HG03064 (cell line): Measurements from ENCODE around the gene PUSL1.

Experiments
- ATAC-seq: cut with Tn5 transposase; IDR thresholded peaks from one replicate; pipeline ENCODE4 v1.9.1; 2021; ENCODE audit warnings: low read depth; ENCODE audit not compliant: unreplicated experiment

The PUSL1 gene

DNA sequence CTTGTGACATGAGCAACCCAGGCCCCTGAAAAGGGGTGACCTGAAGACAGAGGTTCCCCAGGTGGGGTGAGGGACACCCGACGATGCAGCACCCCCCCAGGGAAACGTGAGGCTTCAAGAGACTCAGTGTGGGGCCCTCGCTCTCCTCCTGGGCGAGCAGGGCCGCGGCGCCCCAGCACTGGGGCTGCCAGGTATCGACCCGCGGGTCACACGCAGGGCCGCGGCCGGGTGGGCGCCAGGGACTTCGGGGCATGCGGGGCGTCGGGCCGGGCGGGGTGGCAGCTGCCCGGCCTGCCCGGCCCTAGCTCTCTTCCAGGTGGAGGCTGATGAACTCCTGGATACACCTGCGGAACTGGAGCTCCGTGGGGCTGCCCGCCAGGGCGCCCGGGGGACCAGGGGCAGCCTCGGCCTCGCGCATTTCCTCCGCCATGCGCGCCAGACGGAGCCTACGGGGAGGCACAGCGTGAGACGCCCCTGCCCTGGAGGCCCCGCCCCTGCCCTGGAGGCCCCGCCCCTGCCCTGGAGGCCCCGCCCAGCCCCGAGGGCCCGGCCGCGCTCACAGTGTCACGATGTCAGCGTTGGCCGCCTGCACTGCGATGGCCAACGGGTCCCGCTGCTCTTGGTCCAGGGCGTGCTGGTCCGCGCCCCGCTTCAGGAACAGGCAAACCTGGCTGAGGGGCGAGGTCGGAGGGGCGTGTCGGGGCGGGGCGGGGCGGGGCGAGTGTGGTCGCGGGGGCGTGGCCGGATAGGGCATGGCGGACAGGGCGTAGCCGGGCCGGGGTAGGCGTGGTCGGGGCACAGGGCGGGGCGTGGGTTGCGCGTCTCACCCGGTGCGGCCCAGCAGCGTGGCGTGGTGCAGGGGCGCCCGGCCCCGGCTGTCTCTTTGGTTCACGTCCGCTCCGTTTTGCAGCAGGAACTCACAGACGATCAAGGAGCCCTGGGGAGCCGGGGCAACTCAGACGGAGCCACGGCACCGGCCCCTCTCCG is 14.8 kb upstream of the PUSL1 start:
- ATAC-seq = no peak

DNA sequence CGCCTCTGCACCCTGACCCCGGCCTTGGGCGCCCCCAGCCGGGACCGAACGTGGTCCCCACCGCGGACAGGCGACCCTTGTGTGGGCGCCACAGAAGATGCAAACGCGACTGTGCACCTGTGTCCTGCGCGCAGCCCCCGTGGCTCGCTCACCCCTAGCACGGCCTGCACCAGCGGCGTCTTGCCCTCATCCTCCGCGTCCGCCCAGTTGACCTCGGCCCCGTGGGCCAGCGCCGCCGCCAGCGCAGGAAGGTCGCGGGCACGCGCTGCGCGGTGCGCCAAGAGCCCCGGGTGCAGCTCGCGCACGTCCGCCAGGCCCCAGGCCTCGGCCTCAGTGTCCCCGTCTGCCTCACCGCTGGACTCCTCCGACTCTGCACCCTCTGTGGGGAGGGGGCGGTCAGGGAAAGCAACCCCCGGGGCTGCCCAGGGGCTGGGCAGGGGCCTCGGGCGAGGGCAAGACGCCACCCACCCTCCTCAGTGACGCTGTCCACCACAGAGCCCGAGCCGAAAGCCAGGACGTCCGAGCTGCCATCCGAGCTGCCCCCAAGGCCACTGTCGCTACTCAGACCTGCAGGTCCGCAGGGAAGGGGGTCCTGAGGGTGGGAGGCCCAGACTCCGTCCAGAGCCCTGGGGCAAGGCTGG is 14.0 kb upstream of the PUSL1 start:
- ATAC-seq = no peak

DNA sequence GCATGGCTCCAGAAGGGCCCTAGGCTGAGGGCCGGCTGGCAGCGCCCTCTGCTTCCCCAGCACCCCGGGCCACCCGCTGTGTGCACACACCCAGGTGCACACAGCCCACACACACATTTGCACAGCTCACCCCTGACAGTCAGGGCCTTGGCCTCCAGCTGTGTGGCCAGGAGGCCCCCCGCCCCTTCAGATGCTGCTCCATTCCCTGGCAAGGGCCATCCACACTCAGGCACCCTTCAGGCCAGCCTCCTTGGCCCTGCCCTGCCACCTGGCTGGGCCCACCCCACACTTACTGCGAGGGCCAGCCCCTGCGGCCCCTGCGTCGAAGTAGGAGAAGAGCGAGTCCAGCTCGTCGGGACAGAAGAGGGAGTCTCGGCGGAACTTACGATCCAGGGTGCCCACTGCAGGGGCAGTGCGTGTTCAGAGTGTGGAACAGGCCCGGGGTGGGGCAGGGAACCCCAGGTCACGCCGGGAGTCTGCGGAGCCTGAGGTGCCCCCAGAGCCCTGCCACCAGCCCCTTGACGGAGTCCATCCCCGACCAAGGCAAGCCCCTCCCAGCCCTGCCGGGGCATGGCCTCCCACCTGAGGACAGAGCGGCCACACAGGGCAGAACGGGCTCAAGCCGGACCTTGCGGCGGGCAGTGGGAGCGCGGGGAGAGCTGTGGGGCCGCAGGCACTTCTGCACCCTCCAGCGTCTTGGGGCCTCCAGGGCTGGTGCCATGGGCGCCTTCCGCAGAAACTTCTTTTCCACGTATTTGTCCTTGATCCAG is 13.1 kb upstream of the PUSL1 start:
- no peak for ATAC-seq

DNA sequence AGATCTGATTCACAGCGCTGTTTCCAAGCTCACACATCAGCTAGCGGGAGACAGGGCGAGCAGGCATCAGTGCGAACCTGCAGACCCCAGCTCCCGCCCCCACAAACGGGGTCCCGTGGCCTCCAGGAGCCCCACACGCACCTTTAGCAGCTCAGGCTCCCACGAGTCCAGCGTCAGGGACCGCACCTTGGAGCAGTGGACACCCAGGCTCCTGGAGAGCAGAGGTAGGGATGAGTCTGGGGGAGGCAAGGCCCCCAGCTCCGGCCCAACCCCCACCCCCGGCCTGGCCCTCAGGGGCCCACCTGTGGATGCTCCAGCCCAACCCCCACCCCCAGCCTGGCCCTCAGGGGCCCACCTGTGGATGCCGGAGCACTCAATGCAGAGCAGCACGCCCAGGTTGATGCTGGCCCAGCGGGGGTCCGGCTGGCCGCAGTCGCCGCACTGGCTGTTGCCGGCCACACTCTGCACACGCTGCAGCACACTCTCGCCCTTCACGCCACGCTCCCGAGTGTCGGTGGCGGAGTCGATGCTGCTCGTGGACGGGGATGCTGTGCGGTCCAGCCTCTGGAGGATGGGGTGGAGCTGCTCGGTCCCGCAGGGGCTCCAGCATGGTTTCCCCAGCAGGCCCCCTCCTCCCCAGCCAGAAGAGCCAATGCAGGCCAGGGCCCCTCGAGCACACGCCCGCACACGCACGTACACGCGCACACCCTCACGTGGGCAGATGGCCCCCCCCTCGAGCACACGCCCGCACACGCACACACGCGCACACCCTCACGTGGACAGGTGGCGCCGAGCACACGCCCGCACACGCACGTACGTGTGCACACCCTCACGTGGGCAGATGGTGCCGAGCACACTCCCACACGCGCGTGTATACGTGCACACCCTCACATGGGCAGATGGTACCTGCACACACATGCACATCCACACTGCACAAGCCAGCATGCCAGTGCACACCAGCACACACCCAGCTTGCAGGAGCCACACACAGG is 12.0 kb upstream of the PUSL1 start:
- no peak for ATAC-seq

DNA sequence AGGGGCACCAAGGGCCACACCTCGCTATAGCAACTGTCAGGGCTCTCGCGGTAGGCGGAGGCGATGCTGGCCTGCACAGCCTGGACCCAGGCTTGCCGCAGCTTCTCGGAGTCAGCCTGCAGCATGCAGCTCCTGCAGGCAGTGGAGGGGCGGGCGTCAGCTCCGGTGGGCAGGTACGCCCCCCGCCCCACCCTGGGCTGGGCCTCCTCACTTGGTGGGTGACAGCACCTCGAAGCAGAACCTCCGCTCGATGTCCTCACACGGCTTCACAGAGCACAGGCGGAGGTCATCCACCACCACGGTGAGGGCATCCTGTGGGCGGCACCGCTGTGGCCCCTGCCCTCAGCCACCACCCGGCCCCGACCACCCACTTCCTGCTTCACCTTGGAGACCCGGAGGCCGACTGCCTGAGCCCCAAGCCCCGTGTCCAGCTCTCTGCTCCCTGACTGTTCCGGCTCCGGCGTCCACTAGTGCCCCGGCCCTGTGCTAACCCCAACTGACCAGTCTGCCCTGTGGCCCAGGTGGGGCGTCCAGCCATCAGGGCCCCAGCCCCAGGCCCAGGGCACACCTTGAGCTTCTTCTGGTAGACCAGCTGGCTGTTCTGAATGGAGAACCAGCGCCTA is 10.5 kb upstream of the PUSL1 start:
- ATAC-seq = no peak

DNA sequence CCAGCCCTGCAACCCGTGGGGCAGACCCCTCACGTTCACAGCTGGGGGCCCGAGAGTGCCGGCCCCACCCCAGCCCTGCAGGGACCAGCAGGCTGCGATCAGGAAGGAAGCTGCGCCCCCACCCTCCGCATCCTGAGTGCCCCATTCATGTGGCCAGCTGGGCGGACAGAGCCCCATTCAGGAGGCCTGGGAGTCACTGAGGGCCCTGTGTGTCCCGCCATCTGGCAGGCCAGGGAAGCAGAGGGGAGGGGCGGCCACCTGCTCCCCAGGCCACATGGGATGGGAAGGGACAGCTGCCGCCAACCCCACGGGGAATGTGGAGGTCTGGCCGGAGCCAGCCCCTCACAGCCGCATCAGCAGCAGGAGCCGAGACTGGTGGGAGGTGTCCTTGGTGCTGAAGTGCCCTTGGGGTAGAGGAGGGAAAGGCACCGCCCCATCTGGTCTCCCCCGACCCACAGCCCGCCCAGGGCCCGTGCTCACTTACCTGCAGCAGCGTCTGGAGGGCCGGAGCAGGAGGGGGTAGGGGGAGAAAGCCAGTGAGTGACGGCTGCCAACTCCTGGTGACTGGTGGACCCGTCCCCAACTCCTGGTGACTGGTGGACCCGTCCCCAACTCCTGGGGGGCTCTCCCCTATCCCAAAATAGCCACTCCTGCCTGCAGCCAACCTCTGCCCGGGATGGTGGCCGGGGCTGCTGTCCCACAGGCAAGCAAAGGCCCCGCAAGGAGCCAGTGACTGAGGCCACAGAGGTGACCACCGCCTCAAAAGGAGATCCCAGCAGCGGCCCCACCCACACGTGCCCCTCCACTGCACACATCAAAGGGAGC is 9.3 kb upstream of the PUSL1 start:
- ATAC-seq = no peak

DNA sequence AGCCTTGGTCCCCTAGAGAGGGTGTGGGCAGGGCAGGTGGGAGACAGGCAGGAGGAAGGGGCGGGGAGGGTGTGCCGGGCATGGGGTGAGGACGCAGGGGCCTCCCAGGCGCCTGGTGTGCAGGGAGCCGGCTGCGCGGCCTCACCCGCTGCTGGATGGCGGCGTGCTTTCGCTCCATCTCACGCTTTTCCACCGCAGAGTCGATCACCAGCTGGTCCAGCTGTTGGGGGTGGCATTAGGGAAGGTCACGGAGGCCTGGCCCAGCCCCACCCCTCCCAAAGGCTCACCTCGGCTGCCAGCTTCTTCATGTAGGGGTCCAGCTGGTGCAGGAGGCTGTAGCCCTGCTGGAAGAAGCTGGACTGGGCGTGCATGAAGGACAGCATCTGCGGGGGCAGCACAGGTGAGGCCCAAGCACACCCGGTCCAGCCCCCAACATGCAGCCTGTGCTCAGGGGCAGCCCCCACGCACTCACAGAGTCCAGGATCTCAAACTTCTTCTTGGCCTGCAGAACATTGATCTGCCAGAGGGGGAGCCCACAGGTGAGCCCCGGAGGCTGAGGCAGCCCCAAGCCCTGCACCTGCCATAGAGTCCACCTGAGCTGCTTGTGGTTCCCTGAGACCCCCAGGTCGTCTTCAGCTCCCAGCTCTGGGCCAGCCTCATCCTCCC is 8.6 kb upstream of the PUSL1 start:
- no peak for ATAC-seq

DNA sequence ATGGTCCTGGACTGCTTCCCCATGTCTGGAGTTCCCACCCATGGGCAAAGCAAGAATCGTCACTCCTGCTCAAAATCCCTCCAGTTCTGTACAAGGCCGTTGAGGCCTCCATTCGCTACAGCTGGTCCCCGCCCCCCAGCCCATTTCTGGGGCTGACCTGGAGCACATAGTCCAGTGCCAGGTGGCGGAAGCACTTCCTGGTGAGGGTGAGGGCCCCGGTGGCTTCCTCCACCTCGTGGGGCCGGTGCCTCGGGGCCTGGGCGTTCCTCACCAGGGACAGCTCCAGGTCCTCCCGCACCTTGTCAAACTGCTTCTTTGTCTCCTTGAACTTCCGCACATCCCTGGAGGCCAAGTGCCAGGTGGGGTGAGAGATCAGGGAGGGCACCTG is 8.1 kb upstream of the PUSL1 start:
- ATAC-seq = no peak

DNA sequence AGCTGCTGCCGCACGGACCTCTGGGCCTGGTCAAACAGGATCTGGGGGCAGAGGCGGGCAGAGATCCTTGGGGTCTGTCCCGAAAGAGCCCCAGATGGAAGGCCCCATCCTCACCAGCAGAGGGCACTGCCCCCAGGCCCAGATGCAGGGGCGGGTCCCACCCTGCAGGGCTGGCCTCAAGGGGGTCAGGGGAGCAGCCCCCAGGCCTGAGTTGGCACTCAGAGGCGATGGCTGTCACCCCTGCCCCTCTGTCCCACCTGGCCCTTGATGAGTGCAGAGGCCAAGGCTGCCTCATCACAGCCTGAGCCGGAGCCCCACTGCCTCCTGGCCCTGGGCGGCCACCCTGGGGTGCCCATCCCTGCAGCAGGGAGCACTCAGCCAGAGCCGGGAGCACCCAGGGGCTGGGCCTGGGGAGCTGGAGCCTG is 6.4 kb upstream of the PUSL1 start:
- ATAC-seq = no peak

DNA sequence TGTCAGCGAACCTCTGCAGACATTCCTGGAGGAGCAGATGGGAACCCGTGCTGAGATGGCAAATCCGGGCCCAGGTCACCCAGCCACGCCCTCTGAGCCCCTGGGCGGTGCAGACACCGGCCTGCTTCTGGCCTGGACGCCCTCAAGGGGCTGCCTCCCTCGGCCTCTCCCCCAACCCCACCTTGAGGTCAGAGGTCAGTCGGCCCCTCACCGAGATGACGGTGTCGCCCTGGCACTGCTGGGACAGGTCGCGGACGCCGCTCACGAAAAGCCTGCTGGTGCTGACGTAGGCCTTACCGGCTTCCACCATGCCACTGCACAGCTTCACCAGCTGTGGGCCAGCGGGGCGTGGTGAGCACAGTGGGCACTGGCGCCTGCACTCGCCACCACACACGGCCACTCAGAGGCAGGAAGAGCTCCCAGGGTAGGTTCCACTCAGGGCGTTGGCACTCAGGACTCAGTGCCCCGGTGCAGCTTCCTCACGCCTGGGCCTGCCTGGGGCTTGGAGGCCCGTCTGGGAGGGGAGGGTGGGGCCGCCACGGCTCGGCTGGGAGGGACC is 5.4 kb upstream of the PUSL1 start:
- no peak for ATAC-seq

DNA sequence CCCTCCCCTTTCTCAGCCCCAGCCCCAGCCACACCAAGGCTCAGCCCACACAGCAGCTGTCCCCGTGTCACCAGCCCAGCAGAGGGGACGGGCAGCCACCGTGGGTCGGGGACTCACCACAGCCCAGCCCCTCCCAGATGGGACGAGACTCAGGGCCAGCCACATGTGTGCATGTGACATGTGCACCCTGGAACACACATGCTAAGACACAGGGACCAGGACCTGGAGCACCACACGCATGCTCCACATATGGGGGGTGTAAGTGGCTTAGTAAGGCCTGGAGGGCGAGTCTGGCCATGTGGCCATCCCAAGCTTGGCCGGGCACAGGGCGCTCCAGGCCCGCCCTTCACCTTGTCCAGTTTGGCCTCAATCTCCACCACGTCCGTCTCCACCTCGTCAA is 4.7 kb upstream of the PUSL1 start:
- no peak for ATAC-seq

DNA sequence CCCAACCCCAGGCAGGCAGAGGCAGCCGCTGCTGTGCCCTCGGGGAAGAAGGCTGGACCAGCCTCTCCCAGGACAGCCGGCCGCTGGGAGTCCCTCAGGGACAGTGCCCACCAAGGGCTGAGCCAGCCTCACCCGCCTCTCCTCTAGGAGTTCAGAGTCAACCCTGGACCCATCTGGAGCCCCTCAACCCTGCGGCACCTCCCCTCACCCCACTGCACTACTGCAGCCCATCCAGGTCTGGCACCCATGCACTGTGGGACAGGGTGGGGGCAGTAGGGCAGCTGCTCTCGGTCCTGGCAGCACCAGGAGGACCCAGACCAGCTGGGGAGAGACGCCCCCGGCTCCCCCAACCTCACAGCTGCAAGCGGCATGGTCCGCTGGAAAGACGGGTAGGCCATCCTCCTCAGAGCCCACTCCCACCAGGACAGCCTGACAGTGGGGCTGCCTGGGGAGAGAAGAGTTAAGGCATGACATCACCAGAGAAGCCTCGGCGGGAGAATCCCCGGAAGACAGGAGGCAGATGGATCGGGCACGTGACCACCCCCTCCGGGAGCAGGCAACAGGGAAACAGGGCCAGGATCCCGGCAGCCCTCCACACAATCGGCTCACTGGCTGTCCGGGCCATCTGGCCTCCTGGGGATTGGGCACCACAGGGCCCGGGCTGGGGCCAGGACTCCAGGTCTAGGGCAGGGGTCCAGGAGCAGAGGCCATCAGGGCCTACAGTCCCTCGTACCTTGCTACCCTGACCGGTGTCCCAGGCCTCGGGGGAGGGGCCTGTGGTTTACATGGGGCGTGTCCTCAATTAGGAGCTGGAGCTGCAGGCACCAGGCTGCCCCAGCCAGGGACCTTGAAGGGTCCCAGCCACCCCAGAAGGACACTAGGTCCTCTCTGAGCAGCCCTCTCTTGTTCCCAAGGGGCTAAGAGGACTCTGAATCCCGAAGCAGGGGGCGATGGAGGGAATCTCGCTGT is 3.8 kb upstream of the PUSL1 start:
- ATAC-seq = no peak

DNA sequence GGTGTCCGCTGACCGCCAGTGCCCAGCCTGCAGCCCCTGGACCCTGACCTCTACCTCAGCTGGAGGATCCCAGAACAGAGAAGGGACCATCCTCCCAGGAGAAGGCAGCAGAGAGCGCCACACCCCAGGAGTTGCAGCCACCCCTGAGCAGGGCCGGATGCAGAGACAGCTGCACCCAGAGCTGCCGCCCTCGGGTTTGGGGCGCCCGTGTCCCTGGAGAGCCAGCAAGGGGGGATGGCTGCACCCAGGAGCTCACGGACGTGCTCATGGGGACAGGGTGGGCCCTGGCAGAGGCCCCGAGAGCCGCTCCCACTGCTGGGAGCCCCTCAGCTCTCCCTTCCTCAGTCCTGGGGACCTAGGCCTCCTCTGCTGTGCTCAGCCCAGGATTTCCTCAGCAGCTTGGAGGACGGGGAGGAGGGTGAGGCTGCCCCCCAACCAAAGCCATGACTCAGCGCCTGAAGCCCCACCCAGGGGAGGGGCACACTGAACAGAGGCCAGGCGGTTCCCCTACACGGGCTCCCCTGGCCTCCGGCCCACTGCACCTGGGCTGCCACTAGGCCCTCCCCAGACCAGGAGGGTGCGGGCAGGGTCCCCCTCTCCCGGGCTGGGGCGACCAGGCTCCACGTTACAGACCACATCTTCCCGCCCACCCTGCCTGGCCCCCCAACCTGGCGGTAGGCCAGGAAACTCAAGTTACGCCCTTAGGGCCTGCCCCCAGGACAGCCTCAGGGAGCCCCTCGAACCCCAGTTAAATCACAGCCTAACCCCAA is 2.9 kb upstream of the PUSL1 start:
- no peak for ATAC-seq

DNA sequence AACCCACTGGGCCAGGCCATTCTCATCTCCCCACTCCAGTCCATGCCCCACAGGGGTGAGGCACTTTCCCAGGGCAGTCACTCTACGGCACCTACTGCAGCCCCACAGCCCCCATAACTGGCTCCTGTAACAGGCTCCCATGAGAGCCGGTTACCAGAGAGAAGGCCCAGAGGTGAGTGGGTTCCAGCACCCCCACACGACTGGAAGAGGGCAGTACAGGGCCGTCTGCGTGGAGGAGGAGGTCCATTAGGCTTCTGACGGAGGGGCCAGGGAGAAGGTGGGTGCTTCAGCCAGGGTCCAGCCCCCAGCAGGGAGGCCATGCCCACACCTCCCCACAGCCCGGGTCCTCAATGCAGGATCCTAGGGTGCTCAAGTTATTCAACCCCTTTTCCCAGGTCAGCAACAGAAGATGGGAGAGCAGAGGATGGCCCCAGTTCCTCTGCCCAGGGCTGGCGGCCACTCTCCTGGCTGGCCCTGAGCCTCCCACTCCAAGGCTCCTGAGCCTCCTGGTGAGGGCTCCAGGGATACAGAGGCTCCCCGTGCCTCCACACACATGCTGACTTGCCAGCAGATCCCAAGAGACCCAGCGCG is 2.2 kb upstream of the PUSL1 start:
- ATAC-seq = no peak

DNA sequence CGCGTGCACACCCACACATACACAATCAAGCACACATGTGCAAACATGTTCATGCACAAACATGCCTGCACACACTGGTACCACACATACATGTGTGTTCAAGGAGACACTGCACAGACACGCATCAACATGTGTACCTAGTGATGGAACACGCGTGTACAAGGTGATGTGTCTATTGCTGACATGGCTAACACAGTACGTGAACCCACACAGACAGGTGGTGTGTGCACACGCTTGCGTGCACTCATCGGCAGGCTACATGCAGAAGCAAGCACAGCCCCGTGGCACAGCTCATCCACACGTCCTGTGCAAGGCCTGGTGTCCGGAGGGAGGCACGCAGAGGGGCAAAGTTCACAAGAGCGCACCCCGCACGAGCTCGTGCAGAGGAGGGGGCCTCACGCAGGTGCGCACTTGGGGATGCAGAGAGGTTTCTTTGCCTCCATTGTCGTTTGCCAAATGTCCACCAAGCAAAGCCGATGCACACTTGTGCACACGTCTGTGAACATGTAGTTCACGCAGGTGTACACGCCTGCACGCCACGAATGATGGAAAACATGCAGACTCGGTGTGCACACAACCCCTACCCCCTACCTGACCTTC is 1.6 kb upstream of the PUSL1 start:
- no peak for ATAC-seq
